T-helper 17 cell (primary cell): ENCODE results near the gene HNRNPC. TPM values are rescaled to one million over a fixed set of nuclear protein-coding genes. Genes with fewer than 3 reads are reported as not detected.
A peak's percentile ranks its signal among the peaks of the same experiment; 100 is the strongest.
"Not testable (repeated sequence)": the region's sequence is repeated elsewhere in the genome, so short reads cannot be mapped to it uniquely, and the experiment has no call there.

Experiments used
- ATAC-seq: fragments of 150-1000 bp; cut with Tn5 transposase; 2 replicates; pipeline ENCODE4 v1.10.0; 2021; ENCODE audit warnings: mild to moderate bottlenecking, moderate library complexity
- DNase-seq, 3 donors: peaks; one replicate each; pipeline versions ENCODE4 v3.0.0 to v3.0.0-alpha.2; 2020 to 2021
- H3K9me3 ChIP-seq: one replicate; pipeline ENCODE4 v1.7.0; 2013; ENCODE audit warnings: low read length, mild to moderate bottlenecking; ENCODE audit not compliant: control insufficient read depth, poor library complexity, severe bottlenecking
- H3K27ac Mint-ChIP-seq: one replicate; pipeline ENCODE4 v1.8.0; 2022; ENCODE audit warnings: mild to moderate bottlenecking, moderate library complexity, mixed read lengths
- H3K27me3 Mint-ChIP-seq: one replicate; pipeline ENCODE4 v1.8.0; 2022; ENCODE audit warnings: mixed read lengths
- H3K36me3 Mint-ChIP-seq: one replicate; pipeline ENCODE4 v1.8.0; 2022; ENCODE audit warnings: low read depth, mixed read lengths
- H3K4me1 Mint-ChIP-seq: one replicate; pipeline ENCODE4 v1.8.0; 2022; ENCODE audit warnings: mild to moderate bottlenecking, mixed read lengths
- H3K4me3 Mint-ChIP-seq: one replicate; pipeline ENCODE4 v1.8.0; 2022; ENCODE audit warnings: mild to moderate bottlenecking, moderate library complexity, mixed read lengths
- total RNA-seq, 4 donors: library from RNA in 2 of 4; stranded (reverse) in 2 of 4; gene quantifications; one replicate each; pipeline ENCODE4 v1.2.3 and lab custom pipeline; 2022 to 2026

Gene HNRNPC
- total RNA-seq, 2 donors from 2014 or later, result 576 to 580 TPM

DNA sequence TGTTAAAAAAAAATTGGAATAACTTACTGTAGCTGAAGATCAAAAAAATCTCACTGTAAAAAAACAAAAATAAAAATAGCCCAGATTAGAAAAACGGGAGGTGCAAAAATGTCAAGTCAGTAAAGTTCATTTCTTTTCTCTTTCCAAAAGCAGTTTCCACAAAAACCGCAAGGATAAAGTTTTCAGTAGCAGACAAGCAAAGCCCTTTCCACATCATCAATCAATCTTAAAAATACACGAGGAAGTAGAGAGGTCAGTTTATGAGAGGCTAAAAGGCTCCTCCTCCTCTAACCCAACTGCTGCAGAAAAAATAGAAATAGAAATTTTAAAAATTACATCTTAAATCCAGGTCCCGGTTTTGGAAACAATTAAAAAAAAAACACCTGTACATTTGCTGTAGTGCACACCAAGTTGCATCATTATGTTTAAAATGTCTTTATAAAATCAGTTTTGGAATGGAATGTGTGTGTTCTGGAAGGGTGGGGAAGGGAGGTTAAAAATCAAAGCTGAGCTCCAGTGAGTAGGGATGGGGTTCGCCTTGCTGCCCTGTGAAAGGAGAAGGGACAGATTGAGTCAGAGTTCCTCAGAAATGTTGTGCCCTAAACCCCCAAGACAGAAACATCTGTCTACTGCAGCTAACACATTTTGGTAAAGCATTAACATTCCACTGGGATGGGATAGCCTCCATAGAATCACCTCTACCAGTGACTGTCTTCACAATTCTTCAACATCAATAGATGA, 5.8 kb downstream of the HNRNPC start:
- no peaks in the 10 kb centered on the region for H3K9me3 ChIP-seq
- H3K4me3 Mint-ChIP-seq, result peak overlapping the region; percentile 82
- DNase-seq (no peak), ATAC-seq (no peak)
- H3K36me3 Mint-ChIP-seq, result peaks cover 11% of the 10 kb centered on the region
- H3K27ac Mint-ChIP-seq, result peak overlapping the region; percentile 100
- peaks cover 65% of the 10 kb centered on the region for H3K4me1 Mint-ChIP-seq
- H3K27me3 Mint-ChIP-seq, result no peaks in the 10 kb centered on the region

DNA sequence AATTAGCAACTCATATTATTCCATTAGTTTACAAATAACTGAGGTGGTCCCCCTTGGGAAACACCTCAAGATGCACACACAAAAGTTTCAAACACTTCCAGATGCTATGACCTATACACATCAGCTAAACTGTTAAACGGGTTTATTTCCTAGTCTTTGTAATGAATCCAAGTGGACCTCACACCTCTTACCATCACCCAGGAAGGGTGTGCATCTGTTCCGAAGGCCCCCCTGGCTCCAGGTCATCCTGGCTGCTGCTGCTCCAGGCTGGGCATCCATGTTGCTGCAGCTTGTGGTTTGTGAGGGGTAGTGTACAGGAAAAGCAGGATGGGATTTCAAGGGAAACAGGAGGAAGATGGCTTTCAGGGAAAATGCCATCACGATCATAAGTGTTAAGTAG, 6.8 kb downstream of the HNRNPC start:
- Mint-ChIP-seq H3K27me3 (no peaks in the 10 kb centered on the region), H3K4me3 (peak overlapping the region; percentile 76), H3K4me1 (peaks cover 67% of the 10 kb centered on the region), H3K36me3 (peaks cover 11% of the 10 kb centered on the region), H3K27ac (peak overlapping the region; percentile 100)
- DNase-seq (no peak), ATAC-seq (no peak)
- no peaks in the 10 kb centered on the region for H3K9me3 ChIP-seq

DNA sequence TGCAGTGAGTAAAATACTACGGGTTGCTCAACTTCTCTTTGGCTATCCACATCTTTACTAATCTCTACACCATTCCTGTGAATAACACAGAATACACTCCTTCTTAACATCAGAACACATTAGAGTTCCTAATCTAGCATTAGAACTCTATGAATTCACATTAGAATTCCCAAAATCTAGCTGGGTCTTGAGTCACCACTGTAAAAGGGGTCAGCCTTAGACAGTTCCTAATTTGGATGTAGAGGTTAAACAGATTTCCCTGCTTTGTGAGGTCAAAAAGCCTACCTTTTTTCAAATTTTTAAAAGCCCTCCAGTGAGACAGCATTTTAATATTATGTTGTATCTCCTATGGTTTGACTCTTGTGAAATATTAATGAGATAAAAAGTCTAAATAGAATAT, 7.4 kb downstream of the HNRNPC start:
- H3K9me3 ChIP-seq, result no peaks in the 10 kb centered on the region
- DNase-seq, result no peak
- ATAC-seq, result no peak
- Mint-ChIP-seq H3K4me1 (peaks cover 70% of the 10 kb centered on the region), H3K4me3 (no peak overlapping the region), H3K27me3 (no peaks in the 10 kb centered on the region), H3K36me3 (peaks cover 13% of the 10 kb centered on the region), H3K27ac (peak overlapping the region; percentile 100)

DNA sequence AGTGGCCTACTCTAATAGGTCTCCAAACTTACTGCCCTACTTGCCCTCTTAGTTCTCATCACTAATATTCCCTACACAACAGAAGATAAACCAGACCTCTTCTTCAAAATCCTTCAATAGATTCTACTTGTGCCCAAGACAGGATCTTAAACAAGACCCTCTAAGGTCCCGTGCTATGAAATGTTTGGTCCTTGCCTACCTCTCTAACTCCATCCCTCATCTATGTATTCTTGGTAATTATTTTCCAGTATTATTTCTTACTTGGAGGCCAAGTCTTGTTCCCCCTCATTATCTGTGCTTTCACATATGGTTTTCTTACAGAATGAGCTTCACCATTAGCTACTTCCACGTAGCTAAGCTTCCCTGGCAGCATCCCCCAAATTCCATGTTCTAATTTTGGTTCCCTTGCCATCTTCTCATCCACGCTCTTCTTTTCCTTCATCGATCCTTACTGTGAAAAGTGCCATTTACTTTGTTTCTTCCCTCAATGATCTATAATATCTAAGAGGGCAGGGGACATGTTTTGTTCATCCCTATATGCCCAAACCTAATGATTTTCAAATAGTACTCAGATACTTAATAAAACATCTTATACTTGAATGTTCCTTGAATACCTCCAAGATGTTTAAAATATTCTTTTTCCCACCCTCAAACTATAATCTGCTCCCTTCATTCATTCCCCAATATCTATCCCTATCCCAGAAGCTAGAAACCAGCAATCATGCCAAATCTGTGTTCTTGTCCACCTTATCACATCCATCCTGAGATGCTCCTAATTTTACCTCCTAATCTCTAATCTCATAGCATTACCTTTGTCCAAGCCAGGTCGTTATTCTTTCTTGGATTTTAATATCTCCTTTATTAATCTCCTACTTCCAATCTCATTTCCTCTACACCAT, 10.1 kb downstream of the HNRNPC start:
- Mint-ChIP-seq H3K27ac (peak overlapping the region; percentile 100), H3K27me3 (no peaks in the 10 kb centered on the region), H3K4me3 (peak overlapping the region; percentile 85), H3K4me1 (peaks cover 65% of the 10 kb centered on the region), H3K36me3 (peaks cover 13% of the 10 kb centered on the region)
- ATAC-seq, result no peak
- no peak for DNase-seq
- H3K9me3 ChIP-seq, result no peaks in the 10 kb centered on the region

DNA sequence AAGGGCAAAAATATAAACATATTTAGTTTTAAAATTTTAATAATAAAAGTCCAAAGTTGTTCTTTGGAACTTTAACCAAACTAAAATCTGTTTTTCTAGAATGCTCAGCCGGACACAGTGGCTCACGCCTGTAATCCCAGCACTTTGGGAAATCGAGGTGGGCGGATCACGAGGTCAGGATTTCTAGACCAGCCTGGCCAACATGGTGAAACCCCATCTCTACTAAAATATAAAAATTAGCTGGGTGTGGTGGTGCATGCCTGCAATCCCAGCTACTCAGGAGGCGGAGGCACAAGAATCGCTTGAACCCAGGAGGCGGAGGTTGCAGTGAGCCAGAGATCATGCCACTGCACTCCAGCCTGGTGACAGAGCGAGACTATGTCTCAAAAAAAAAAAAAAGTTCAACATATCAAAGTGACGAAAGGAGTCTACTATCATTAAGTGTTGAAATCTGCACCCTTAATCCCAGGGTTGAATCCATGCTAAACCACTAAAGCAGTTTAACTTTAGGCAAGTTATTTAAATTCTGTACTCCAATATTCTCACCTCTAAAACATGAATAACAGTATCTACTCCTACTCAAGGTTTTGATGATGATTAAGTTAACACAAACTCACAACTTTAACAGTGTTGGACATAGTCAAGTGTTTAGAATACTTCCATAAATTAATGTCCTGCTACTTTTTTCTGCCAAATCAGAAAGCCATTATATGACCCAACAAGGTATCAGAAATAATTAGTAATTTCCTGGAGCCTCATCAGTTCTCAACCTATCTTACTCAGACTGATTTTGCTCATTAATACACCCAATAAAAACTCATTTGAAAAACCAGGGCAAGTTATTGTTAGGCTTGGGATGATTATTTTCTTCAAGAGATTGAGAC, 11.0 kb downstream of the HNRNPC start:
- Mint-ChIP-seq H3K36me3 (peaks cover 13% of the 10 kb centered on the region), H3K27ac (peak overlapping the region; percentile 100), H3K27me3 (no peaks in the 10 kb centered on the region), H3K4me3 (peak overlapping the region; percentile 85), H3K4me1 (peaks cover 59% of the 10 kb centered on the region)
- ATAC-seq (no peak), DNase-seq (no peak)
- H3K9me3 ChIP-seq, result no peaks in the 10 kb centered on the region

DNA sequence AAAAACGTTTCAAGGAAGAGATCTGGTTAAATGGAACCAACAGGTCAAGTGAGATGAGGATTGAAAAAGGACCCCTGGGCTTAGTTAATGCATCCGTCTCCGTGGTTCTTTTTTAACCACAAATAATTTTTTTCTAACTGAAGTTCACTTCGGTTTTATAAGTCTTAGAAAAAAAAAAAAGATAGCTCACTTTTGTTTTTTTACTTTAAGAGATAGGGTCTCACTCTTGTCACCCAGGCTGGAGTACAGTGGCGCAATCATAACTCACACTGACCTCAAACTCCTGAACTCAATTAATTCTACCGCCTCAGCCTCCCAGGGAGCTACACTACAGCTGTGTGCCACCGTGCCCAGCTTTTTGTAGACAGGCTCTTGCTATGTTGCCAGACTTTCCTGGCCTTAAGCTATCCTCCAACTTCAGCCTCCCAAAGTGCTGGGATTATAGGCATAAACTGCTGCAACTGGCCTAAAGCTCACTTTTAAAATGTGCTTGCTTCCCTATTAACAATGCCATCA, 11.8 kb downstream of the HNRNPC start:
- no peaks in the 10 kb centered on the region for H3K27me3 Mint-ChIP-seq
- peak overlapping the region; percentile 84 for H3K4me3 Mint-ChIP-seq
- peaks cover 11% of the 10 kb centered on the region for H3K36me3 Mint-ChIP-seq
- H3K9me3 ChIP-seq, result no peaks in the 10 kb centered on the region
- H3K27ac Mint-ChIP-seq, result peak overlapping the region; percentile 100
- H3K4me1 Mint-ChIP-seq, result peaks cover 51% of the 10 kb centered on the region
- no peak for DNase-seq
- ATAC-seq, result peak; percentile 13

DNA sequence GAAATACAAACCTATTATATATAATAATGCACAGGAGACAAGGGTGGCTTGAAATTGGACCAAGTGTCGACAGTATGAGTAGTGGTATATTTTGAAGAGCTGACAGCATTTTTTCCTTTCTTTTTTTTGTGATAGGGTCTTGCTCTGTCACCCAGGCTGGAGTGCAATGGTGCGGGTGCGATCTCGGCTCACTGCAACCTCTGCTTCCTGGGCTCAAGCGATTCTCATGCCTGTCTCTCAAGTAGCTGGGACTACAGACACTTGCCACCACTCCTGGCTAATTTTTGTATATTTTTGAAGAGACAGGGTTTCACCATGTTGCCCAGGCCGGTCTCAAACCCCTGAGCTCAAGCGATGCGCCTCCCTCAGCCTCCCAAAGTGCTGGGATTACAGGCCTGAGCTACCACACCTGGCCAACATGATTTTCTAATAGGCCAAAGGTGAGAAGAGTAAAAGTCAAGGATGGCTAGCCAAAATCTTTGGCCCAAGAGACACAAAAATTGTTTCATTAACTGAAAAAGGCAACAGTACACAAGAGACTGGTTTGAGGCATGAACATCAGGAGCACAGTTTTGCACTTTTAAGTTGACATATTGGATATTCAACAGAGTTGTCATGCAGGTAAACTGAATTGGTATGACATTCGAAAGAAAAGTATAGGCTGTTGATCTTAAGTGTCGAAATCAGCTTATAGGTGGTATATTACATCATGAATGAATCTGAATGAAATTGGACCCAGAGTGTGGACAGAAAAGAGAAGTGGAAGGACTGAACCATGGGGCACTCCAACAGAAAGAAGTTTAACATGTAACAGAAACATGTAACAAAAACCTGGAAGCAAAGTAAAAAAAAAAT, 12.5 kb downstream of the HNRNPC start:
- no peak for DNase-seq
- Mint-ChIP-seq H3K27ac (peak overlapping the region; percentile 100), H3K4me1 (peaks cover 52% of the 10 kb centered on the region), H3K36me3 (peaks cover 10% of the 10 kb centered on the region), H3K27me3 (no peaks in the 10 kb centered on the region), H3K4me3 (peak overlapping the region; percentile 84)
- peak; percentile 6 for ATAC-seq
- no peaks in the 10 kb centered on the region for H3K9me3 ChIP-seq

DNA sequence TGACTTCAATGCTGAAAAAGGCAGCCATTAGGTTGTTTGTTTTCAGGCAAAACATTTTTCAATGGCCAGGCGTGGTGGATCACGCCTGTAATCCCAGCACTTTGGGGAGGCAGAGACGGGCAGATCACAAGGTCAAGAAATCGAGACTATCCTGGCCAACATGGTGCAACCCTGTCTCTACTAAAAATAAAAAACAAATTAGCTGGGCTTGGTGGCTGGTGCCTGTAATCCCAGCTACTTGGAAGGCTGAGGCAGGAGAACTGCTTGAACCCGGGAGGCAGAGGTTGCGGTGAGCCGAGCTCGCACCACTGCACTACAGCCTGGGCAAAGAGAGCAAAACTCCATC, 13.2 kb downstream of the HNRNPC start:
- peaks cover 52% of the 10 kb centered on the region for H3K4me1 Mint-ChIP-seq
- H3K27me3 Mint-ChIP-seq, ATAC-seq, DNase-seq, H3K9me3 ChIP-seq: not testable (repeated sequence)
- peaks cover 10% of the 10 kb centered on the region for H3K36me3 Mint-ChIP-seq
- peak overlapping the region; percentile 78 for H3K4me3 Mint-ChIP-seq
- peak overlapping the region; percentile 100 for H3K27ac Mint-ChIP-seq

DNA sequence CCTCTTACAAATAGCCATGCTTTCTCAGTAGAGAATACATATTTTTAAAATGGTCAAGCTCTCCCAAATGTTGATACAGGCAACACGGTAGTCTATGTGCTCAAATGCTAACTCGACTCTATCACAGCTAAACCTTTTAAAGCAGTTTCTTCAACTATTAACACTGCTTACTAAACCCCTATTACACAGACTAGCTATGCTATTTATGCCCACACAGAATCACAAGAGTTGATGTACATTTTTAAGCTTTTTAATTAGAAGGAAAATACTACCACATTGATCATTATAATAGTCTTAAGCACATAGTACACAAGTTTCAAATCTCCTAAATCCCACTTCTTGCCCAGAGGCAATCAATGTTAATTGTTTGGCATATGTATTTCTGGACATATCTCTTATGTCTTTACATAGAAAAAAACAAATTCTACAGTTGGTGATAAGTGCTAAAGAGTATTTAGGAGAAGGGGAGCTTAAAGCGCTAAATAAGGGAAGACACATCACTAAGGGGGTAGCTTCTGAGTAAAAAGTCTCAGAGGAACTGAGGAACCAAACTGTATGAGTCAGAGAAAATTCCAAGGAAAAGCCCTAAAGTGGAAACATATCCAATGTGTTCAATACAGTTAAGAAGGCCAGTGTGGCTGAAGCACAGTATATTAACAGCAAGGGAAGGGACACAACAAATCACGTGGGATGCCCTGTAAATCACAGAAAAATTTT, 13.7 kb downstream of the HNRNPC start:
- Mint-ChIP-seq H3K36me3 (peaks cover 13% of the 10 kb centered on the region), H3K27me3 (no peaks in the 10 kb centered on the region), H3K4me1 (peaks cover 56% of the 10 kb centered on the region), H3K27ac (peak overlapping the region; percentile 100), H3K4me3 (peak overlapping the region; percentile 78)
- H3K9me3 ChIP-seq, result no peaks in the 10 kb centered on the region
- DNase-seq (no peak), ATAC-seq (peak; percentile 10)

DNA sequence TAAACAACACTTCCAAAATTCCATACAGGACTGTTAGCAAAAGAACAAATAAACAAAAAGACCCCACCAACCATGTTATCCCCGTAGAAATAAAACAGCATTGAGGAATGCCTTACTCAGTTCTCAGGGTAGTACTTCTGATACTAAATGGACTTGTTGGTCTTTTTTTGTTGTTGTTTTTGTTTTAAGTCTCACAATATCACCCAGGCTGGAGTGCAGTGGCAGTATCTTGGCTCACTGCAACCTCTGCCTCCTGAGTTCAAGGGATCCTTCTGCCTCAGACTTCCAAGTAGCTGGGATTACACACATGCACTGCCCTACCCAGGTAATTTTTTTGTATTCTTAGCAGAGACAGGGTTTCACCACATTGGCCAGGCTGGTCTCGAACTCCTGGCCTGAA, 17.1 kb downstream of the HNRNPC start:
- H3K27ac Mint-ChIP-seq, result peak overlapping the region; percentile 86
- H3K9me3 ChIP-seq, result no peaks in the 10 kb centered on the region
- no peak for ATAC-seq
- peak overlapping the region; percentile 25 for H3K4me3 Mint-ChIP-seq
- H3K36me3 Mint-ChIP-seq, result peaks cover 8% of the 10 kb centered on the region
- H3K27me3 Mint-ChIP-seq, result no peaks in the 10 kb centered on the region
- H3K4me1 Mint-ChIP-seq, result peaks cover 44% of the 10 kb centered on the region
- no peak for DNase-seq

DNA sequence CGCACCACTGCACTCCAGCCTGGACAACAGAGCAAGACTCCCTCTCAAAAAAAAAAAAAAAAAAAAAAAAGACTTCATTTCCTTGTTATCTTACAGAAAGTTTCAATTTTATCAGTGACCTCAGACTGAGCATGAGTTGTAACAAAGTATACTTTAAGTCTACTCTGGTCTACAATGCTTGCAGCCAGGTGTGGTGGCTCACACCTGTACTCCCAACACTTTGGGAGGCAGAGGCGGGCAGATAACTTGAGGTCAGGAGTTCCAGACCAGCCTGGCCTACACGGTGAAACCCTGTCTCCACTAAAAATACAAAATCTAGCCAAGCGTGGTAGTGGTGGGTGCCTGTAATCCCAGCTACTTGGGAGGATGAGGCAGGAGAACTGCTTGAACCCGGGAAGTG, 18.0 kb downstream of the HNRNPC start:
- H3K27me3 Mint-ChIP-seq, result no peaks in the 10 kb centered on the region
- H3K4me1 Mint-ChIP-seq, result peaks cover 44% of the 10 kb centered on the region
- H3K36me3 Mint-ChIP-seq, result peaks cover 6% of the 10 kb centered on the region
- H3K9me3 ChIP-seq, result no peaks in the 10 kb centered on the region
- H3K4me3 Mint-ChIP-seq, result no peak overlapping the region
- no peak for ATAC-seq
- peak overlapping the region; percentile 86 for H3K27ac Mint-ChIP-seq
- DNase-seq, result no peak
